Measurements from ENCODE around the gene KLHL3.

GRCh38 chr5:137592317-137592716, 143.6 kb downstream of the KLHL3 start:
- TF ChIP-seq CTCF (conservative IDR thresholded peaks at IDR 0.05; ENCODE audit: low read depth, low read length) (no peak), EZH2phosphoT487 (IDR thresholded peaks at IDR 0.05; ENCODE audit: borderline replicate concordance, low read length) (no peak)

Measured in PC-3 (cell line).